ENCODE data around the gene RAE1.

The RAE1 gene, protein sequence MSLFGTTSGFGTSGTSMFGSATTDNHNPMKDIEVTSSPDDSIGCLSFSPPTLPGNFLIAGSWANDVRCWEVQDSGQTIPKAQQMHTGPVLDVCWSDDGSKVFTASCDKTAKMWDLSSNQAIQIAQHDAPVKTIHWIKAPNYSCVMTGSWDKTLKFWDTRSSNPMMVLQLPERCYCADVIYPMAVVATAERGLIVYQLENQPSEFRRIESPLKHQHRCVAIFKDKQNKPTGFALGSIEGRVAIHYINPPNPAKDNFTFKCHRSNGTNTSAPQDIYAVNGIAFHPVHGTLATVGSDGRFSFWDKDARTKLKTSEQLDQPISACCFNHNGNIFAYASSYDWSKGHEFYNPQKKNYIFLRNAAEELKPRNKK

DNA sequence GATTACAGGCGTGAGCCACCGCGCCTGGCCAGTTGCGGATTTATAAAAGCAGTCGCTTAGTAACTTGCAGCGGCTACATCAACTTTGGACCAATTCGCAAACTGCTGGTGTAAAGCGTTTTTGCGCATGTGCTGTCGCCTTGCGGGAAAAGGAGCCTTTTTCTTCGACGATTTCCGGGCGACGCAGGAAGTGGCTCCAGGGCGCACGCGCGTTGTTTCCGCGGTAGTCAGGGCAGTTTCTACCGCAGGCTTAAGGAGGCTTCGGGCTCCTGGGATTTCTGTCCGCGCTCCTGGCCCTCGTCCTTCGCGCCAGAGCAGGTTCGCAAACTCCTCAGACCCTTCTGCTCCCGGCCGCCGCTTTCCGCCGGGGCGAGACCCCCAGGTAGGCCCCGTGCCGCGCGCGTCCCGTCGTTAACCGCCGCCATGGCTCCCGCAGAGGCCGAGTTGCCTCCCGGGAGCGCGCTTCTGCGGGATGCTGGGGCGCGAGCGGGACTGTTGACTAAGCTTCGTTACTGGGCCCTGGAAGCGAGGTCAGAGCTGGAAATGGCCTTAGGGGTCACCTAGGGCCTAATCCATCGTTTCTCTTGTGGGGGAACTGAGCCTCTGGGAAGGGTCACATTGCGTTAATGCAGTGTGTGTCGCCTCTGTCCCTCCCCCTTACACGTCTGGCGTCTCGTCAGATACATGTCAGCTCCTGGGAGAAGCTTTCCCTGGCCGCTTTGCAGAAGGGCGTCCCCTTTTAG is at the start of gene RAE1:
TSS of gene RAE1 (plus strand) at position 214 of the 742 bp plus-strand sequence. CDS start 2,784 bp downstream, outside the sequence.
- DNase-seq = peak; percentile 90

- no peak for DNase-seq
Measured at GRCh38 chr20:57306747-57307146, 44.3 kb upstream of the RAE1 start.

- no peak for DNase-seq
Measured at GRCh38 chr20:57308451-57309271, 42.4 kb upstream of the RAE1 start.

- DNase-seq = no peak
Measured at GRCh38 chr20:57309544-57310115, 41.4 kb upstream of the RAE1 start.

DNA sequence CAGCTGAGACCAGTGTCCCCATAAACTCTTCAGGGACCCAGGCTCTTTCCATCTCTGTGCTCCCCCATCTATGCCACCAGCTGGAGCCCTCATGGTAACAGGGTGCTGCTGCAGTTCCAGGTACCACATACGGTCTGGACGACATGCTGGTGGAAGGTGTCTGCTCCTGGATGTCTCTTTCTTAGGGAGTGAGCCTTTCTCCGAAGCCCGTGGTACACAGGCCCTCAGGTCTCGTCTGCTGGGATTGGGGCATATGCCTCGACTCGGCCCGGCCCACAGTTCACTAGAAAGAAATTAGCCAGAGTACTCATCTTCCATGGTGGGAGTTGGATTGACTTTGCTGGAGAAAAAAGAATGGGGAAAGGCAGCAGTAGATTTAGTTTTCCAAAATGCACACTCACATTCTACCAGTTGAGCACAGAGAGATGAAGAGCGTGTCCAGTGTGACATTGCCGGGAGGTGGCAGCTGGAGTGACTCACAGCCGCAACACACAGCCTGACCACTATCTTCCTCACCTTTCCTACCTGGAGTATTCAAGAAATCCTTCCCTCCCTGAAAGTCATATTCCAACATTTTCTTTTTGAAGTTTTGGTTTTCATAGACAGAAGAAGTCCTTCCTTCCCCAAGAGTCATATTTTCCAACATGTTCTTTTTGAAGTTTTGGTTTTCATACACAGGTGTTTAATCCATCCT is 40.1 kb upstream of the RAE1 start:
- DNase-seq = no peak

DNA sequence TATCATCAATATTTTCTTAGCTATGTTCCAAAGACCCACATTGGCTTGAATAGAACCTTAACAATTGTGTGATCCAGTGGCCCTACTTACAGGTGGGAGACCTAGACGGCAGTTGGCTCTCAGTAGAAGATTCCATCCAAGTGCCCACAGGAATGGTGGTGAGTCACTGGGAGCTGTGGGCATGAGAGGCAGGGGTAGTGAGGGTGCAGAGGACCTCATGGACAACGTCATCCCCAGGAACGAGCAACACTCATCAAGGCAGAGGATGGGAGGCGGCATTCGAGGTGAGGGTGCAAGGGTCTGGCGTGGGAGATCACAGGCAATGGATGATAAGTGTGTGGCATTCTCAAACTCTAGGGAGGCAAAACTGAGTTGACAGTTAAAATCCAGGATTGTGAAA is 38.9 kb upstream of the RAE1 start:
- DNase-seq = no peak

GRCh38 chr20:57313230-57313629 is 37.8 kb upstream of the RAE1 start:
- DNase-seq = no peak

GRCh38 chr20:57313951-57314350 is 37.1 kb upstream of the RAE1 start:
- DNase-seq = no peak

DNA sequence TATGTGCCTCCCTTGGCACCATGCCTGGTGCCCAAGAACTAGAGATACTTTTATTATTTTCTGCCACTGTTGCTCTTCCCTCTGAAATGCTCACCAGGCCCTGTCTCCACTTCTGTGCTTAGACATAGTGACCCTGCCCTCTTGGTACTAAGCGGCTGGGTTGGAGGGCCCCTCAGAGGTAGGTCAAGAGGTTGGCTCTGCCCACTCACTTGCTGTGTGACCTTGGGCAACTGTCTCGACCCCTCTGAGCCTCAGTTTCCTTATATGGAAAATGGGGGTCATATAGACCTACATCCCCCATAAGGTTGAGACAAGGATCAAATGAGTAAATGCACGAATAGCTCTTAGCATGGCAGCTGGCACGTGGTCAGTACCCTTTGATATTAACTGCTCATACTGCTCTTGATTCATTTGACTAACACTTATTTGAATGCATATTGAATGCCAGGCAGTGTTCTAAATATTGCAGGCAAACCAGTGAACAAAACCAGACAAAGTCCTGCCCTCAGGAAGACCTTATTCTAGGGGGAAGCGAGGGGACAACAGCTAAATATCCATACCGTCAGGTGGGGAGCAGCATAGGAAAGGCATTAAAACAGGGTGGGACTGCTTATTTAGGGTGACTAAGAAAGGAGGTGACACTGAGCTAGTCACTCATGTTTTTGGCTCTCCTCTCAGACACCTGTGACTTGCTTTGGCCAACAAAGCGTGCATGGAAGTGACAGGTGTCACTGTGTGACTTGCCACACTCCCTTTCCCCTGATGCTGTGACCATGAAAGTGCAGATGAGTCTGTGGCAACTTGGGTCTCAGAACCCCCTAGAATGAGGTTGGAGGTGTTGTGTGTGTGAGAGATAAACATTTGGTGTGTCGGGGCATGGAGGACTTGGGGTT is 35.7 kb upstream of the RAE1 start:
- no peak for DNase-seq

- no peak for DNase-seq
Measured at GRCh38 chr20:57315976-57316480, 35.0 kb upstream of the RAE1 start.

- no peak for DNase-seq
Measured at GRCh38 chr20:57316795-57317201, 34.3 kb upstream of the RAE1 start.

GRCh38 chr20:57317316-57317788 is 33.7 kb upstream of the RAE1 start:
- DNase-seq = no peak

- no peak for DNase-seq
Measured at GRCh38 chr20:57317789-57318371, 33.2 kb upstream of the RAE1 start.

GRCh38 chr20:57319584-57319983 is 31.5 kb upstream of the RAE1 start:
- DNase-seq = no peak

GRCh38 chr20:57320358-57320757 is 30.7 kb upstream of the RAE1 start:
- no peak for DNase-seq

DNA sequence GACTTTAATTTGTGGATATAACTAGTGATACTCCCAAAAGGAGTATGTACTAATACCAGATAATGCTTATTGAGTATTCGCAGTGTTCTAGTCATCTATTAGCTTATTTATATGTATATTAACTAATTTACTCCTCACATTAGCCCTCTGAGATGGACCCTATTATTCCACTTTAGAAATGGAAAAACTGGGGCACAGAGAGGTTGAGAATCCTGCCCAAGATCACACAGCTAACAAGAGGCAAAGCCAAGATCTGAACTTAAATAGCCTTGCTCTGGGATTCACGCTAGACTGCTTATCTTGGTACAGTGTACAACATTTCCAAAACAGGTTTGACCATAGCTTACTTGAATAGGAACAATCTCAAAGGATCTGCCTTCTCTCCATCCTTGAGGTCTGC is 29.9 kb upstream of the RAE1 start:
- no peak for DNase-seq

- DNase-seq = no peak
Measured at GRCh38 chr20:57322476-57322875, 28.6 kb upstream of the RAE1 start.

DNA sequence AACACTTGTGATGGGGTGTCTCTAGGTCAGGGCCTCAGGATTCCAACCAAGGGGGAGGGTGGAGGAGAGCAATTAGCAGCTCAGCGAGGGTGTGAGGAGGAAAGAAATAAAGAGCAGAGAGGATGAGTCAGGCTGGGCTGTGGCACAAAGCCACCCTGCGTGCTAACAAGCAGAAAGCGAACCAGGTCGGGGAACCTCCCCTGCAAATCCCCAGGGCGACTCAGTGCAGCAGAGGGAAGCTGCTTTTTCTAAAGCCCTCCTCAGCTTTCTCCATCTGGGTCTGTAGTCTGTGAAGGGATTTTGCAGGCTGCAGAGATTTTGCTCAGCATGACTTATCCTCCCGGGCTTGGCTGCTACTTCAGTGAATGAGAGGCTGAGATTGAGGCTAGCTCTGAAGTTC is 28.0 kb upstream of the RAE1 start:
- no peak for DNase-seq

- DNase-seq = no peak
Measured at GRCh38 chr20:57325632-57326356, 25.3 kb upstream of the RAE1 start.

Measured in HCEC 1CT (cell line).